GM19372 (cell line): ENCODE results near the gene SAMD5.

Source experiments
- ATAC-seq: cut with Tn5 transposase; IDR thresholded peaks from one replicate; pipeline ENCODE4 v1.9.1; 2021; ENCODE audit warnings: mild to moderate bottlenecking, low read depth, moderate library complexity; ENCODE audit not compliant: unreplicated experiment

The SAMD5 gene

DNA sequence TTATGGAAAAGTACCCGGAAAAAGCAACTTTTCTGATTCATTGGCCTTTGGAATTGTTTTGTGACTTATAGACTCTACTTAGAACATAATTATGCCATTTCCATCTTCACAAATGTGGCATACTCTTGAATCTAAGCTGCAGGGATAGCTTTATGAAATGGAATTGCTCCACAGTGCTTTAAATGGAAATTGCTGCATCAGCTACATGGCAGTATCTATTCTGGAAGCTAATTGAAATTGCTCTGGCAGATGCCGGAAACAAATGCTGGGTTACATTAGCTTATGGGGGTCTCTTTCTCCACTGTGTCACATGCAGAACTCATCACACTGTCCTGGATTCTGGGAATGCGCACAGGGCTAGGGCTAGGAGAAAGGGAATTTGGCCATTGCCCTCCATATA lies 108.9 kb downstream of the SAMD5 start:
- no peak for ATAC-seq

DNA sequence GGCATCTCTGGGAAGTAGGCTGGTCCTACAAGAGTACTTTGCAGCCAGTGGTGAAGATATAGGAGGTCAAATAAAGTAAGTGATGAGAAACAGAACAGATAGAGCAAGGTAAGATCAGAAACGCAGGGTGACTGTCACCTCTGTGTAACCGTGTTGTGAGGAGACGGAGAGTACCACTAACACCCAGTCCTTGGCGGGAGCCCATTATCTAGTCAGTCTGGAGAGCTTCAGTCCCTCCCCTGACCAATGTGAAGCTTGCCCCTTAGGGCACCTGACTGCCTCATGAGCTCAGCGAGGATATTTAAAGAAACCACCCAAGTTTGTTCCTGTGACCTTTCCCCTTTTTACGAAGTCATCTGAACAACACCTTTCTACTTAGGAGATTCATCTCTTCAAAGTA lies 110.0 kb downstream of the SAMD5 start:
- ATAC-seq: no peak

DNA sequence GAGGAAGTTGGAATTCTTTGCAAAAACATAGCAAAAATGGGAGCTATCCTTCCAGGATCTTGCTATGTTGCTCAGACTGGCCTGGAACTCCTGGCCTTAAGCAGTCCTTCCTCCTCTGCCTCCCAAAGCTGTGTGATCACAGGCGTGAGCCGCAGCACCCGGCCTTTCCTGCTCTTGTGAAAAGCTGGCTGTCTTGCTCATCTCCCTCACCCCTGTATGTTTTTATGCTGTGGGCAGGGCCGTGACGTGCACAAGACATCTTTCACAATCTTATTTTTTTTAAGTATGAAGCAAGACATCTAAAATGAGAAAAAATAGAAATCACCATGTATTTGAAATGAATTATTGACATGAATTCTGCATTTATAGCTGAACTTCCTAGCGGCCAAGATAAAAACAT lies 110.4 kb downstream of the SAMD5 start:
- ATAC-seq: no peak
